Left kidney (tissue), 2 donors: Measurements from ENCODE around the gene ZNF827. TPM values are rescaled to one million over a fixed set of nuclear protein-coding genes. Genes with fewer than 3 reads are reported as not detected.

Experiments used
- DNase-seq: peaks from one replicate; pipeline ENCODE4 v3.0.0-alpha.2; 2013
- polyA plus RNA-seq: library from polyadenylated mRNA; unstranded; fragments of 120-200 nt; gene quantifications from one replicate; pipeline ENCODE4 v1.2.1, GENCODE V29; 2013; ENCODE audit not compliant: insufficient read length

Gene ZNF827
- polyA plus RNA-seq, 1 donor = 47.5 TPM

- DNase-seq = no peak
These were observed 177.4 kb downstream of the ZNF827 start for GRCh38 chr4:145760961-145761929.

- no peak for DNase-seq
These were observed 178.4 kb downstream of the ZNF827 start for GRCh38 chr4:145760176-145760575.

- no peak for DNase-seq
These were observed 181.4 kb downstream of the ZNF827 start for GRCh38 chr4:145757188-145757587.

- no peak for DNase-seq
These were observed 182.4 kb downstream of the ZNF827 start for GRCh38 chr4:145756244-145756643.

GRCh38 chr4:145755802-145756201 lies 182.8 kb downstream of the ZNF827 start:
- no peak for DNase-seq

GRCh38 chr4:145743641-145744040 lies 195.0 kb downstream of the ZNF827 start:
- DNase-seq = no peak

GRCh38 chr4:145740806-145741205 lies 197.8 kb downstream of the ZNF827 start:
- DNase-seq = no peak

GRCh38 chr4:145739845-145740244 lies 198.8 kb downstream of the ZNF827 start:
- DNase-seq = no peak

- no peak for DNase-seq
These were observed 202.3 kb downstream of the ZNF827 start for GRCh38 chr4:145736241-145736831.

- no peak for DNase-seq
These were observed 202.8 kb downstream of the ZNF827 start for GRCh38 chr4:145735827-145736226.

GRCh38 chr4:145735347-145735675 lies 203.3 kb downstream of the ZNF827 start:
- no peak for DNase-seq

- no peak for DNase-seq
These were observed 203.9 kb downstream of the ZNF827 start for GRCh38 chr4:145734576-145735346.

GRCh38 chr4:145734031-145734430 lies 204.6 kb downstream of the ZNF827 start:
- no peak for DNase-seq

- peak; percentile 91 for DNase-seq
These were observed 205.4 kb downstream of the ZNF827 start for GRCh38 chr4:145732895-145733880.

GRCh38 chr4:145732001-145732815 lies 206.4 kb downstream of the ZNF827 start:
- DNase-seq = no peak

- no peak for DNase-seq
These were observed 207.6 kb downstream of the ZNF827 start for GRCh38 chr4:145731028-145731427.

GRCh38 chr4:145730026-145730425 lies 208.6 kb downstream of the ZNF827 start:
- DNase-seq = no peak

- no peak for DNase-seq
These were observed 215.3 kb downstream of the ZNF827 start for GRCh38 chr4:145723336-145723735.

GRCh38 chr4:145722561-145722960 lies 216.1 kb downstream of the ZNF827 start:
- no peak for DNase-seq

- no peak for DNase-seq
These were observed 218.0 kb downstream of the ZNF827 start for GRCh38 chr4:145720656-145721055.
